VCaP (cell line): ENCODE data around the gene ERBB2.
"Not testable (repeated sequence)": the region's sequence is repeated elsewhere in the genome, so short reads cannot be mapped to it uniquely, and the experiment has no call there.

ENCODE experiments used
- H3K27ac ChIP-seq: fragments of 450-650 bp; 2 replicates; pipeline ENCODE4 v1.5.1; 2017
- TF ChIP-seq, protein P1 (sequence below): fragments of 450-650 bp; conservative IDR thresholded peaks from 2 replicates; pipeline ENCODE4 v1.5.1; 2017; ENCODE audit warnings: mild to moderate bottlenecking, moderate library complexity

The ERBB2 gene

DNA sequence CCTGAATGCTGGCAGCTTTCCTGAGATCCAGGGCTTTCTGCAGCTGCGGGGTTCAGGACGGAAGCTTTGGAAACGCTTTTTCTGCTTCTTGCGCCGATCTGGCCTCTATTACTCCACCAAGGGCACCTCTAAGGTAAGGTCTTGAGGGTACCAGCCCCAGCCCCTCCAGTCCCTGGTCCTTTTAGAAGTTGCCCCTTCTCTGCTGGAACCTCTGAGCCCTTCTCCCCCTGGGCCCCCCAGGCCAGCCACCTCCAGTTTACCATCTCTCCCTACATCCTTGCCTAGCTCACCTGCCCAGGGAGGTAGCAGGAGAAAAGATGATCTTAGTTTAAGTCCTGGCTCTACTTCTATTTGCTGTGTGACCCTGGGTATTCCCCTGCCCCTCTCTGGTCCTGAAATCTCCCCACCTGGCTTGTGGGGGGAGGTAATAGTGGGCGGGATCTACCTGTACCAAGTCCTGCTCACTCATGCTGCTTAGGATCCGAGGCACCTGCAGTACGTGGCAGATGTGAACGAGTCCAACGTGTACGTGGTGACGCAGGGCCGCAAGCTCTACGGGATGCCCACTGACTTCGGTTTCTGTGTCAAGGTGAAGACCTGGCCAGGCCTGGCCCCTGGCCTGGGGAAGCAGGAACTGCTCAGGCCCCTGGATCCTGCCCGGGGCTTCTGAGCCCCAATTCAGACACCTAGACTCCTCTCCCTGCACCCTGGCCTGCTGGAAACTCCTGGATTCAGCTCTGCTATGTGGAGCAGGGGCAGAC, 44.4 kb downstream of the ERBB2 start:
- TF ChIP-seq, protein P1, sequence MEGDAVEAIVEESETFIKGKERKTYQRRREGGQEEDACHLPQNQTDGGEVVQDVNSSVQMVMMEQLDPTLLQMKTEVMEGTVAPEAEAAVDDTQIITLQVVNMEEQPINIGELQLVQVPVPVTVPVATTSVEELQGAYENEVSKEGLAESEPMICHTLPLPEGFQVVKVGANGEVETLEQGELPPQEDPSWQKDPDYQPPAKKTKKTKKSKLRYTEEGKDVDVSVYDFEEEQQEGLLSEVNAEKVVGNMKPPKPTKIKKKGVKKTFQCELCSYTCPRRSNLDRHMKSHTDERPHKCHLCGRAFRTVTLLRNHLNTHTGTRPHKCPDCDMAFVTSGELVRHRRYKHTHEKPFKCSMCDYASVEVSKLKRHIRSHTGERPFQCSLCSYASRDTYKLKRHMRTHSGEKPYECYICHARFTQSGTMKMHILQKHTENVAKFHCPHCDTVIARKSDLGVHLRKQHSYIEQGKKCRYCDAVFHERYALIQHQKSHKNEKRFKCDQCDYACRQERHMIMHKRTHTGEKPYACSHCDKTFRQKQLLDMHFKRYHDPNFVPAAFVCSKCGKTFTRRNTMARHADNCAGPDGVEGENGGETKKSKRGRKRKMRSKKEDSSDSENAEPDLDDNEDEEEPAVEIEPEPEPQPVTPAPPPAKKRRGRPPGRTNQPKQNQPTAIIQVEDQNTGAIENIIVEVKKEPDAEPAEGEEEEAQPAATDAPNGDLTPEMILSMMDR = no peak

DNA sequence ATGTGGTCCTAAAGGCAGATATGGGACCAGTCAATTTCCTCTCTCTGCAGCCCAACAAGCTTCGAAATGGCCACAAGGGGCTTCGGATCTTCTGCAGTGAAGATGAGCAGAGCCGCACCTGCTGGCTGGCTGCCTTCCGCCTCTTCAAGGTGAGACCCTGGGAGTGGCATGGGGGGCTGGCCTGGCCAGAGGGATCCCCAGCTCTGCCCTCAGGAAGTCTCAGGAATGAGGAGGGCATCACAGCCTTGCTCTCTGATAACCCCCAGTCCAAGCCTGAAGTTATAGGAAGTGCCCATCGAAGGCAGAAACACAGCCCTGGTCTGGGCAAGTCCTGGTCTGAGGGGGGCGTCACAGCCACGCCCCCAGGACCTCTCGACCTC, 45.0 kb downstream of the ERBB2 start:
- no peak overlapping the region for H3K27ac ChIP-seq
- TF ChIP-seq, protein P1 = no peak

More for the DNA sequence above, 44.4 kb downstream of the ERBB2 start:
- H3K27ac ChIP-seq = no peak overlapping the region

DNA sequence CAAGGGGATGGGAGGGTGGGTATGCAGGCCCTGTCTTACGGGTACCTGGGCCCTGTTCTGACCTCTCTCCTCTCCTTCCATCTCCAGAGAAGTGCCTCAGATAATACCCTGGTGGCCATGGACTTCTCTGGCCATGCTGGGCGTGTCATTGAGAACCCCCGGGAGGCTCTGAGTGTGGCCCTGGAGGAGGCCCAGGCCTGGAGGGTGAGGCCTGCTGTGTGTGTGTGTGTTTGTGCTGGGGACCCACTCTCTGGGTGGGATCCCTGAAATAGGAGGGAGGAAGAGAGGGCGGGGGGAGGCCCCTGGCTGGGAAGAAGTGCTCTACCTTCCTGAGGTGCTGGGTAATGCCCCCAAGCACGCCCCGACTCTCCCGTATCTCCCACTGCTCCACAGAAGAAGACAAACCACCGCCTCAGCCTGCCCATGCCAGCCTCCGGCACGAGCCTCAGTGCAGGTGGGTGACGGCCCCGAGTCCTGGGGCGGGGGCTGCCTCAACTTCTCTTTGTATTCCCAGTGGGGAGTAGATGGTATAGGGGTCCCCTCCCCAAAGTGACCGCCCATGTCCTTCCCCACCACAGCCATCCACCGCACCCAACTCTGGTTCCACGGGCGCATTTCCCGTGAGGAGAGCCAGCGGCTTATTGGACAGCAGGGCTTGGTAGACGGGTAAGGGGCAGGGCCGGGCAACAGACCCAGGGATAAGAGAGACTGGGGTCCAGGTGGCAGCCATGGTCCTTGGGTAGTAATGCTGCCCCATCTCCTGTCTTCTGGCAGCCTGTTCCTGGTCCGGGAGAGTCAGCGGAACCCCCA, 45.7 kb downstream of the ERBB2 start:
- TF ChIP-seq, protein P1 = no peak
- no peak overlapping the region for H3K27ac ChIP-seq

DNA sequence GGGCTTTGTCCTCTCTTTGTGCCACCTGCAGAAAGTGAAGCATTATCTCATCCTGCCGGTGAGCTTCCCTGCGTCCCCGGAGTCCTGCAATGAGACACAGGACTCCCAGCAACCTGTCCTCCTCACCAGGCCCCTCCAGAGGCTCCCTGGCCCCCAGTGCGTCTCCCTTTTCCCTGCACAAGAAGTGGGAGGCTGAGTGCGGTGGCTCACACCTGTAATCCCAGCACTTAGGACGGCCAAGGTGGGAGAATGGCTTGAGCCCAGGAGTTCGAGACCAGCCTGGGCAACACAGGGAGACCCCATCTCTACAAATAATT, 46.2 kb downstream of the ERBB2 start:
- TF ChIP-seq, protein P1 = no peak
- no peak overlapping the region for H3K27ac ChIP-seq

DNA sequence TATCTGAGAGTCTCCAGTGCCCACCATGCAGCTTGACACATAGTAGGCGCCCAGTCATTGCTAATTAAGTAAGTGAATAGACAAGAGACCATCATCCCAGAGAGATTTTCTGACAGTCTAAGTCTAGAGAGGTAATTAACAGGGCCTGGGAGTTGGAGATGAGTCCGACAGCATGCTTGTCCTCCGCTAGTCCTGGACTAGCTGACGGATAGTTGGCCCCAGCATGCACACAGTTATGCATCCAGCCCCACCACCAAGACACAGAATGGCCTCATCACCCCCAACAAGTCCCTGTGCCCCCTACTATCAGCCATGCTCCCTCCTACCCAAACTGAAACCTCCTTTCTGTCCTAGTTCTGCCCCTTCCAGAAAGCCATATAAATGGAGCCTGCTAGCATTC, 47.9 kb downstream of the ERBB2 start:
- no peak overlapping the region for H3K27ac ChIP-seq

DNA sequence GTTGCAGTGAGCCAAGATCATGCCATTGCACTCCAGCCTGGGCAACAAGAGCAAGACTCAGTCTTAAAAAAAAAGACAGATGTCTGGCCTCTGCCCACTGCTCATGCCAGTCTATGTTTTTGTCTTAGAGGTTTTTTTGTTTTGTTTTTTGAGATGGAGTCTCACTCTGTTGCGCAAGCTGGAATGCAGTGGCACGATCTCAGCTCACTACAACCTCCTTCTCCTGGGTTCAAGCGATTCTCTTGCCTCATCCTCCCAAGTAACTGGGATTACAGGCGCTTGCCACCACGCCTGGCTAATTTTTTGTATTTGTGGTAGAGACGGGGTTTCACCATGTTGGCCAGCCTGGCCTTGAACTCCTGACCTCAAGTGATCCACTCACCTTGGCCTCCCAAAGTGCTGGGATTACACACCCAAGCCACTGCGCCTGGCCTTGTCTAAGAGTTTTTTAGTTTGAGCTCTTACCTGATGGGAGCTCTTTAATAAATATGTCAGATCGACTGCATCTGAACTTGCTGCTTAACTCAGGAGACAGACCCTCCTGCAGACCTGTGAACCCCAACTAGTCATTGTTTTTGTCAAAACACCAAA, 48.7 kb downstream of the ERBB2 start:
- not testable (repeated sequence) for H3K27ac ChIP-seq

More for the DNA sequence above, 47.9 kb downstream of the ERBB2 start:
- TF ChIP-seq, protein P1 = no peak

DNA sequence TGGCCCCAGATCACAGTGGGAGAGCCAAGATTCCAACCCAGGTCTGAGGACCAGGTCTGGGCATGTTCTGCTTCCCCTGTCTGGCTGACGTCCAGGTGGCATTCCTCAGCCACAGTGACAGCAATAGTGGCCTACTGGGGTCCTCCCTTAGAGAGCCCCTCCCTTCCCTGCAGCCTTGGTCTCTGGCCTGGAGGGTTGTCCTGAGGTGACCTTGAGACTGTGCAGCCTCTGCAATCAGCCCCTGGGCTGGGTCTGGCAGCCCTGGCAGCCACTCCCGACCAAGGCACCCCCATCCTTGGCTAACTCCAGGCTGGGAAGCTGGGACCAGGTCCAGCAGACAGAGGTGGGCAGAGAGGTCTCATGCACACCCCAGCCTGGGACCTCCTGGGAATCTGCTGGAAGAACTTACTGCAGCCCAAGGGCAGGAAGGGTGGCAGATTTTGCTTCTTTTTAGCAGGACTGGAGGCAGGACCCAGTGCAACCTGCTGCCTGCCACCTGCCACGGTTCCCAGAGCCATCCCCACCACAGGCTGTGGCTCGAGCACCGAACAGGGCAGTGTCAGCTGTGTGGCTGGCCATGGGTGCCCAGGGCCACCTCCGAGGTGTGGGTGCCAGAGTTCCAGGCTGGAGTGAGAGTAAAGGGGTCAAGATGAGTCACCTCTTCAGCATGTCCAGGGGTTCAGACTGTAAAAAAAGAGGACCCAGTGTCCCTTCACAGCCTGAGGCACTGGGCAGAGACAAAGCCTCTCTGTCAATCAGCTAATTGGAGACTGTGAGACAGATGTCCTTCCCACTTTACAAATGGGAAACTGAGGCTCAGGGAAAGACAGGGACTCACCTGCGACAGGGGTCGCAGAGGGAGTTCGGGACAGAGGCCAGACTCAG, 50.5 kb downstream of the ERBB2 start:
- TF ChIP-seq, protein P1 = no peak

More for the DNA sequence above, 50.5 kb downstream of the ERBB2 start:
- H3K27ac ChIP-seq = no peak overlapping the region; the same call in 1 of the 2 replicates
